GM12878 (cell line): ENCODE measurements around the gene PCSK6. TPM values are rescaled to one million over a fixed set of nuclear protein-coding genes. Genes with fewer than 3 reads are reported as not detected.

Experiments
- ATAC-seq: fragments of 200-7000 bp; cut with Tn5 transposase; 3 replicates; pipeline ENCODE4 v1.9.1; 2020; ENCODE audit warnings: mild to moderate bottlenecking, moderate library complexity
- BruUV-seq: library from RNA; stranded (reverse); fragments of 400-500 nt; replicated peaks from 2 replicates; lab custom pipeline; 2021; lab: Mats Ljungman, UMichigan
- CTCF ChIA-PET: fragments of 300-600 bp; sonication (Branson Sonifier 250); formaldehyde crosslinking; extraction: SDS; loops from one replicate; lab custom pipeline; 2021; ENCODE audit warnings: inconsistent platforms; lab: Yijun Ruan, JAX
- POLR2A ChIA-PET: fragments of 350-600 bp; formaldehyde crosslinking; extraction: SDS; loops from one replicate; lab custom pipeline; 2021; ENCODE audit warnings: inconsistent platforms; lab: Charles Lee
- RAD21 ChIA-PET: fragments of 300-600 bp; sonication (Branson Sonifier 250); formaldehyde crosslinking; loops from one replicate; lab custom pipeline; 2023; ENCODE audit warnings: antibody characterized with exemption; ENCODE audit not compliant: unreplicated experiment; lab: Charles Lee
- SMC1A ChIA-PET: fragments of 300-600 bp; sonication (Branson Sonifier 250); formaldehyde crosslinking; loops from one replicate; lab custom pipeline; 2023; ENCODE audit not compliant: unreplicated experiment, uncharacterized antibody; lab: Charles Lee
- DNase-seq: peaks from one replicate; pipeline ENCODE4 v3.0.0-alpha.2; 2011; ENCODE audit warnings: low read depth, low spot score
- FAIRE-seq: peaks from 3 replicates; lab custom pipeline; 2011; peaks lifted over from hg19 to GRCh38; lab: Jason Lieb, UNC
- H2AFZ ChIP-seq: 2 replicates; pipeline ENCODE4 v1.6.0; 2011; ENCODE audit warnings: low read depth, low read length, control low read depth; ENCODE audit not compliant: control insufficient read depth
- H3K27ac ChIP-seq: 2 replicates; pipeline ENCODE4 v1.5.1; 2011; ENCODE audit warnings: control low read depth; ENCODE audit not compliant: control insufficient read depth, insufficient read depth
- H3K27me3 ChIP-seq, 2 experiments: replicated peaks in 1 of 2; 2 replicates each; pipeline versions ENCODE4 v1.6.0 to v1.6.1; 2011; ENCODE audit warnings: low read length in 1 of 2; ENCODE audit not compliant: control insufficient read depth in 2 of 2, insufficient read depth in 2 of 2
- H3K36me3 ChIP-seq, 2 experiments: 2 replicates each; pipeline ENCODE4 v1.5.1; 2011; ENCODE audit warnings: low read length in 1 of 2; ENCODE audit not compliant: control insufficient read depth in 2 of 2, insufficient read depth in 2 of 2
- H3K4me1 ChIP-seq: 2 replicates; pipeline ENCODE4 v1.6.1; 2011; ENCODE audit warnings: mild to moderate bottlenecking, low read length, moderate library complexity, mixed read lengths; ENCODE audit not compliant: control insufficient read depth, insufficient read depth
- H3K4me2 ChIP-seq: 2 replicates; pipeline ENCODE4 v1.6.0; 2011; ENCODE audit warnings: control low read depth; ENCODE audit not compliant: control insufficient read depth, insufficient read depth
- H3K4me3 ChIP-seq: fragments of 200-600 bp; sonication (generic); 2 replicates; pipeline ENCODE4 v1.5.1; 2016
- H3K79me2 ChIP-seq: 2 replicates; pipeline ENCODE4 v1.6.0; 2011; ENCODE audit warnings: low read length; ENCODE audit not compliant: control insufficient read depth, insufficient read depth
- H3K9ac ChIP-seq: 2 replicates; pipeline ENCODE4 v1.8.0; 2011; ENCODE audit warnings: low read length, control low read depth, mixed read lengths; ENCODE audit not compliant: control insufficient read depth, insufficient read depth
- H3K9me3 ChIP-seq: replicated peaks from 3 replicates; pipeline ENCODE4 v1.5.1; 2011; ENCODE audit warnings: mild to moderate bottlenecking, low read length; ENCODE audit not compliant: control insufficient read depth, insufficient read depth
- H4K20me1 ChIP-seq: 2 replicates; pipeline ENCODE4 v1.6.0; 2011; ENCODE audit not compliant: control insufficient read depth, insufficient read depth
- ASH2L ChIP-seq: fragments of 300-600, 200-600 bp; sonication (generic); IDR thresholded peaks from 2 replicates; pipeline ENCODE4 v1.6.1; 2017; ENCODE audit warnings: low read depth, mild to moderate bottlenecking, borderline replicate concordance
- ATF2 ChIP-seq: IDR thresholded peaks from 2 replicates; pipeline ENCODE4 v1.6.1; 2012; ENCODE audit warnings: low read length, inconsistent platforms
- BCL11A ChIP-seq: IDR thresholded peaks from 2 replicates; pipeline ENCODE4 v1.6.1; 2011; ENCODE audit warnings: low read depth, low read length
- BCL3 ChIP-seq: IDR thresholded peaks from 2 replicates; pipeline ENCODE4 v1.6.1; 2011; ENCODE audit warnings: borderline replicate concordance, low read depth, mild to moderate bottlenecking, moderate library complexity, low read length; ENCODE audit not compliant: insufficient read depth, poor library complexity, severe bottlenecking
- BHLHE40 ChIP-seq, 2 experiments: fragments of 450-650 bp in 1 of 2; IDR thresholded peaks; 2 replicates each; pipeline ENCODE4 v1.6.1; 2011 to 2017; ENCODE audit warnings: low read depth in 2 of 2, borderline replicate concordance in 1 of 2, improper control_type of control experiment in 1 of 2, low read length in 1 of 2, mild to moderate bottlenecking in 1 of 2
- CBX5 ChIP-seq: sonication (generic); IDR thresholded peaks from 2 replicates; pipeline ENCODE4 v1.6.1; 2016; ENCODE audit warnings: low read depth, moderate library complexity, mild to moderate bottlenecking, inconsistent platforms
- CEBPZ ChIP-seq: fragments of 150-350 bp; IDR thresholded peaks from 2 replicates; pipeline ENCODE4 v1.6.1; 2016; ENCODE audit warnings: low read depth, low read length
- IKZF1 ChIP-seq: fragments of 450-650 bp; conservative IDR thresholded peaks from 2 replicates; pipeline ENCODE4 v1.6.1; 2017; ENCODE audit warnings: antibody characterized with exemption, mild to moderate bottlenecking
- NFXL1 ChIP-seq: fragments of 450-650 bp; IDR thresholded peaks from 2 replicates; pipeline ENCODE4 v1.6.1; 2017; ENCODE audit warnings: antibody characterized with exemption, mild to moderate bottlenecking, borderline replicate concordance
- NR2F1 ChIP-seq: fragments of 450-650 bp; conservative IDR thresholded peaks from 2 replicates; pipeline ENCODE4 v1.6.1; 2017; ENCODE audit warnings: mild to moderate bottlenecking
- SRF ChIP-seq, 2 experiments: IDR thresholded peaks; 2 replicates each; pipeline ENCODE4 v1.6.1; 2011; ENCODE audit warnings: low read depth in 2 of 2, low read length in 2 of 2, mild to moderate bottlenecking in 1 of 2, moderate library complexity in 1 of 2
- TBL1XR1 ChIP-seq: IDR thresholded peaks from 2 replicates; pipeline ENCODE4 v1.6.1; 2012; ENCODE audit warnings: low read depth, low read length, improper control_type of control experiment
- TCF3 ChIP-seq: IDR thresholded peaks from 2 replicates; pipeline ENCODE4 v1.6.1; 2012; ENCODE audit warnings: low read depth, mild to moderate bottlenecking, low read length, borderline replicate concordance; ENCODE audit not compliant: insufficient read depth
- USF1 ChIP-seq: IDR thresholded peaks from 2 replicates; pipeline ENCODE4 v1.6.1; 2011; ENCODE audit warnings: borderline replicate concordance, low read depth, mild to moderate bottlenecking, moderate library complexity, mixed read lengths, low read length; ENCODE audit not compliant: insufficient read depth; ENCODE audit errors: extremely low read length
- YBX1 ChIP-seq: fragments of 450-650 bp; IDR thresholded peaks from 2 replicates; pipeline ENCODE4 v1.6.1; 2016; ENCODE audit warnings: antibody characterized with exemption
- WGBS: methylation state at CpG from one replicate; pipeline ENCODE4 v1.1.6; 2016; ENCODE audit warnings: low lambda C conversion rate; ENCODE audit not compliant: insufficient replicate concordance, insufficient coverage; ENCODE audit errors: missing lambda C conversion rate; 5-methylcytosine and 5-hydroxymethylcytosine counted together
- in situ Hi-C: fragments of 300-500 bp; cut with MboI; formaldehyde crosslinking; loops from 9 replicates; pipeline ENCODE4 v1.14.3; 2018; ENCODE audit warnings: mixed read lengths
- intact Hi-C: fragments of 100-400 bp; cut with micrococcal nuclease; formaldehyde crosslinking; loops from one replicate; pipeline ENCODE4 v1.14.2; 2022; ENCODE audit not compliant: unreplicated experiment
- polyA plus RNA-seq, 11 experiments: library from polyadenylated mRNA; depleted of rRNA in 4 of 11; unstranded in 6 of 11; stranded (reverse) in 5 of 11; fragments of >200 nt; fragmentation: Nextera tagmentation in 4 of 11; fragmentation: Illumina TruSeq in 1 of 11; extraction: Ambion mirVana in 4 of 11; extraction: Trizol in 1 of 11; gene quantifications; 1 replicate in 1 of 11; 2 replicates in 10 of 11; pipeline versions ENCODE4 v1.2.1 to v1.2.3, GENCODE V29; 2011 to 2016; ENCODE audit warnings: inconsistent platforms in 2 of 11, missing spikeins in 2 of 11, low read depth in 1 of 11
- total RNA-seq, 4 experiments: library from RNA; depleted of rRNA in 3 of 4; stranded (reverse); fragments of >200 nt in 3 of 4; fragmentation: Illumina TruSeq in 1 of 4; extraction: Trizol in 1 of 4; gene quantifications; 2 replicates each; pipeline versions ENCODE4 v1.2.1 to v1.2.3, GENCODE V29; 2013 to 2021

The PCSK6 gene
- total and polyA plus RNA-seq, 10 of the 15 experiments (the other 5 are each of a cell fraction or from before 2014, with no cell fraction given): 0.19 to 0.67 (median 0.25) TPM; not detected in 4

- FAIRE-seq: no peak
- RAD21 ChIA-PET: no interaction called here
- no peak overlapping the region for H3K9ac ChIP-seq
- WGBS: 6% methylated on average over 11 of the region's 11 CpGs
- peak; percentile 24 for DNase-seq
- no TSS peak for BruUV-seq
- H3K4me3 ChIP-seq: no peak overlapping the region
- no peaks in the 10 kb centered on the region; a peak in 3 of 4 replicates for H3K27me3 ChIP-seq
- intact Hi-C loops: loop anchor here (5.0 kb wide), 1 partner anchor 198 kb away; no protein-coding TSS in a partner anchor
- in situ Hi-C loops: loop anchor here (5.0 kb wide), 1 partner anchor 198 kb away; no protein-coding TSS in a partner anchor
- H2AFZ ChIP-seq: no peak overlapping the region
- H3K36me3 ChIP-seq: no peaks in the 10 kb centered on the region
- H3K79me2 ChIP-seq: no peaks in the 10 kb centered on the region
- no peaks in the 10 kb centered on the region for H4K20me1 ChIP-seq
- H3K4me1 ChIP-seq: peaks cover 8% of the 10 kb centered on the region
- no peak overlapping the region for H3K27ac ChIP-seq
- H3K9me3 ChIP-seq: no peaks in the 10 kb centered on the region
- H3K4me2 ChIP-seq: no peak overlapping the region
- POLR2A ChIA-PET: no interaction called here
- CTCF ChIA-PET: no interaction called here
- peak; percentile 63 for ATAC-seq
- SMC1A ChIA-PET: interaction anchor here (0.6 kb wide), 2 partner anchors 13 to 223 kb away, joined by 3 read pairs; no protein-coding TSS in a partner anchor
- no peak for TF ChIP-seq BCL3
- no peak for TF ChIP-seq CEBPZ
- no peak for TF ChIP-seq CBX5
- TF ChIP-seq ATF2: 0 out of 2 replicates have a peak, but pooled peaks have one; percentile 22
- TF ChIP-seq ASH2L: no peak
- no peak for TF ChIP-seq TBL1XR1
- TF ChIP-seq USF1: peak; percentile 24
- TF ChIP-seq BHLHE40 (IDR thresholded peaks at IDR 0.05; ENCODE audit: borderline replicate concordance in 1 of 2, low read depth in 2 of 2, low read length in 1 of 2): peak; percentile 76 to 91
- TF ChIP-seq SRF (IDR thresholded peaks at IDR 0.05; ENCODE audit: low read depth in 2 of 2, low read length in 2 of 2): no peak
- TF ChIP-seq IKZF1: no peak
- TF ChIP-seq YBX1: no peak
- no peak for TF ChIP-seq NR2F1
- TF ChIP-seq BCL11A: peak; percentile 15; the same call in 1 of the 2 replicates
- TF ChIP-seq NFXL1: no peak
- peak; percentile 72; the same call in 1 of the 2 replicates for TF ChIP-seq TCF3
Observed at GRCh38 chr15:101499863-101500713, 10.6 kb upstream of the PCSK6 start.
